Measurements from ENCODE around the gene SETBP1. TPM values are rescaled to one million over a fixed set of nuclear protein-coding genes. Genes with fewer than 3 reads are reported as not detected.

The SETBP1 gene
- total RNA-seq, 1 experiment from 2014 or later = 14.0 TPM

GRCh38 chr18:45040879-45041278 lies 360.2 kb downstream of the SETBP1 start:
- no peak overlapping the region for H3K4me3 ChIP-seq (ENCODE audit: low read depth, low read length, poor library complexity, severe bottlenecking)
- ChIA-PET POLR2A (ENCODE audit: low non-redundant PET) (no interaction called here), CTCF (interaction anchor here (0.6 kb wide), 1 partner anchor 577 kb away, joined by 13 read pairs; no protein-coding TSS in a partner anchor)
- H3K4me1 ChIP-seq (ENCODE audit: insufficient read depth, low read length, poor library complexity, severe bottlenecking) = no peaks in the 10 kb centered on the region
- H3K9me3 ChIP-seq (ENCODE audit: low read depth, low read length, poor library complexity, severe bottlenecking) = no peaks in the 10 kb centered on the region
- H3K27me3 ChIP-seq (replicated peaks; ENCODE audit: insufficient read depth, low read depth, low read length, poor library complexity) = no peaks in the 10 kb centered on the region
- no TSS peak for BruUV-seq (replicated peaks)
- H3K36me3 ChIP-seq (ENCODE audit: insufficient read depth, low read length, poor library complexity, severe bottlenecking) = no peaks in the 10 kb centered on the region
- DNase-seq (ENCODE audit: low spot score) = no peak
- TF ChIP-seq CTCF (conservative IDR thresholded peaks at IDR 0.05; ENCODE audit: low read depth, low read length) (no peak), EZH2 (IDR thresholded peaks at IDR 0.05; ENCODE audit: borderline replicate concordance, low read depth, low read length, poor library complexity, severe bottlenecking) (no peak)
- H3K27ac ChIP-seq (ENCODE audit: low read depth, low read length, poor library complexity, severe bottlenecking) = no peak overlapping the region
- intact Hi-C loops (cut with micrococcal nuclease; ENCODE audit: unreplicated experiment) = no loop called here

- no peaks in the 10 kb centered on the region for H3K36me3 ChIP-seq (ENCODE audit: insufficient read depth, low read length, poor library complexity, severe bottlenecking)
- no peaks in the 10 kb centered on the region for H3K27me3 ChIP-seq (replicated peaks; ENCODE audit: insufficient read depth, low read depth, low read length, poor library complexity)
- TF ChIP-seq CTCF (conservative IDR thresholded peaks at IDR 0.05; ENCODE audit: low read depth, low read length) (no peak), EZH2 (IDR thresholded peaks at IDR 0.05; ENCODE audit: borderline replicate concordance, low read depth, low read length, poor library complexity, severe bottlenecking) (no peak)
- no peaks in the 10 kb centered on the region for H3K9me3 ChIP-seq (ENCODE audit: low read depth, low read length, poor library complexity, severe bottlenecking)
- no peaks in the 10 kb centered on the region for H3K4me1 ChIP-seq (ENCODE audit: insufficient read depth, low read length, poor library complexity, severe bottlenecking)
- BruUV-seq (replicated peaks) = no TSS peak
- no peak overlapping the region for H3K4me3 ChIP-seq (ENCODE audit: low read depth, low read length, poor library complexity, severe bottlenecking)
- intact Hi-C loops (cut with micrococcal nuclease; ENCODE audit: unreplicated experiment) = no loop called here
- ChIA-PET CTCF (no interaction called here), POLR2A (ENCODE audit: low non-redundant PET) (no interaction called here)
- no peak overlapping the region for H3K27ac ChIP-seq (ENCODE audit: low read depth, low read length, poor library complexity, severe bottlenecking)
- no peak for DNase-seq (ENCODE audit: low spot score)
These were observed 364.1 kb downstream of the SETBP1 start for GRCh38 chr18:45044787-45045186.

GRCh38 chr18:45046228-45046627 lies 365.5 kb downstream of the SETBP1 start:
- intact Hi-C loops (cut with micrococcal nuclease; ENCODE audit: unreplicated experiment) = no loop called here
- DNase-seq (ENCODE audit: low spot score) = no peak
- H3K9me3 ChIP-seq (ENCODE audit: low read depth, low read length, poor library complexity, severe bottlenecking) = no peaks in the 10 kb centered on the region
- ChIA-PET CTCF (no interaction called here), POLR2A (ENCODE audit: low non-redundant PET) (no interaction called here)
- H3K4me3 ChIP-seq (ENCODE audit: low read depth, low read length, poor library complexity, severe bottlenecking) = no peak overlapping the region
- H3K27ac ChIP-seq (ENCODE audit: low read depth, low read length, poor library complexity, severe bottlenecking) = no peak overlapping the region
- H3K27me3 ChIP-seq (replicated peaks; ENCODE audit: insufficient read depth, low read depth, low read length, poor library complexity) = no peaks in the 10 kb centered on the region
- no peaks in the 10 kb centered on the region for H3K4me1 ChIP-seq (ENCODE audit: insufficient read depth, low read length, poor library complexity, severe bottlenecking)
- no peak for TF ChIP-seq CTCF (conservative IDR thresholded peaks at IDR 0.05; ENCODE audit: low read depth, low read length)
- TF ChIP-seq EZH2 (IDR thresholded peaks at IDR 0.05; ENCODE audit: borderline replicate concordance, low read depth, low read length, poor library complexity, severe bottlenecking) = no peak
- BruUV-seq (replicated peaks) = no TSS peak
- no peaks in the 10 kb centered on the region for H3K36me3 ChIP-seq (ENCODE audit: insufficient read depth, low read length, poor library complexity, severe bottlenecking)
